Loucy (cell line): ENCODE data around the gene DACH1.

ENCODE experiments used
- H2AFZ ChIP-seq: fragments of 200-600 bp; sonication (generic); 2 replicates; pipeline ENCODE4 v1.6.0; 2016; ENCODE audit warnings: antibody characterized with exemption, mild to moderate bottlenecking, low read length, moderate library complexity
- H3F3A ChIP-seq: fragments of 200-600 bp; 2 replicates; pipeline ENCODE4 v1.6.0; 2016; ENCODE audit warnings: antibody characterized with exemption, low read depth, mild to moderate bottlenecking
- H3K27me3 ChIP-seq: fragments of 200-600 bp; sonication (generic); 2 replicates; pipeline ENCODE4 v1.6.1; 2014; ENCODE audit warnings: low read length, mild to moderate bottlenecking; ENCODE audit not compliant: insufficient read depth, poor library complexity, severe bottlenecking
- H3K36me3 ChIP-seq: fragments of 200-600 bp; sonication (generic); 2 replicates; pipeline ENCODE4 v1.6.1; 2016; ENCODE audit warnings: low read length; ENCODE audit not compliant: insufficient read depth
- H3K4me1 ChIP-seq: fragments of 200-600 bp; sonication (generic); 2 replicates; pipeline ENCODE4 v1.5.1; 2014; ENCODE audit warnings: low read length, mild to moderate bottlenecking; ENCODE audit not compliant: insufficient read depth, poor library complexity, severe bottlenecking
- H3K4me2 ChIP-seq: fragments of 200-600 bp; sonication (generic); 2 replicates; pipeline ENCODE4 v1.6.0; 2014; ENCODE audit warnings: antibody characterized with exemption, low read length, low read depth, mild to moderate bottlenecking; ENCODE audit not compliant: poor library complexity, severe bottlenecking
- H3K4me3 ChIP-seq: fragments of 200-600 bp; sonication (generic); 2 replicates; pipeline ENCODE4 v1.5.1; 2014; ENCODE audit warnings: low read length, mild to moderate bottlenecking, mixed read lengths; ENCODE audit not compliant: poor library complexity, severe bottlenecking
- H3K79me2 ChIP-seq: fragments of 200-600 bp; sonication (generic); 2 replicates; pipeline ENCODE4 v1.6.1; 2014; ENCODE audit warnings: low read length; ENCODE audit not compliant: insufficient read depth
- H3K9ac ChIP-seq: fragments of 200-600 bp; sonication (generic); 2 replicates; pipeline ENCODE4 v1.6.0; 2014; ENCODE audit warnings: mild to moderate bottlenecking, low read depth, low read length, moderate library complexity; ENCODE audit not compliant: poor library complexity, severe bottlenecking
- H3K9me2 ChIP-seq: fragments of 200-600 bp; sonication (generic); replicated peaks from 2 replicates; pipeline ENCODE4 v1.6.1; 2016; ENCODE audit warnings: low read depth, low read length, mixed read lengths
- H3K9me3 ChIP-seq: fragments of 200-600 bp; sonication (generic); 2 replicates; pipeline ENCODE4 v1.6.1; 2014; ENCODE audit warnings: mild to moderate bottlenecking, antibody characterized with exemption, low read length, low read depth; ENCODE audit not compliant: insufficient read depth
- H4K20me1 ChIP-seq: fragments of 200-600 bp; sonication (generic); 2 replicates; pipeline ENCODE4 v1.6.0; 2014; ENCODE audit warnings: antibody characterized with exemption, low read length, mild to moderate bottlenecking; ENCODE audit not compliant: insufficient read depth, poor library complexity, severe bottlenecking
- CTCF ChIP-seq: fragments of 200-600 bp; sonication (generic); conservative IDR thresholded peaks from 2 replicates; pipeline ENCODE4 v1.5.1; 2014; ENCODE audit warnings: mild to moderate bottlenecking, antibody characterized with exemption, low read length
- EZH2phosphoT487 ChIP-seq: fragments of 200-600 bp; IDR thresholded peaks from 2 replicates; pipeline ENCODE4 v1.6.1; 2018; ENCODE audit warnings: antibody characterized with exemption, mild to moderate bottlenecking, moderate library complexity, borderline replicate concordance

Gene DACH1

GRCh38 chr13:71727662-71728061 lies 139.3 kb downstream of the DACH1 start:
- Histone ChIP-seq H3K4me1 (no peaks in the 10 kb centered on the region), H3F3A (no peaks in the 10 kb centered on the region), H3K79me2 (no peaks in the 10 kb centered on the region), H3K36me3 (no peaks in the 10 kb centered on the region), H2AFZ (no peak overlapping the region), H3K9me2 (no peaks in the 10 kb centered on the region), H3K9ac (no peak overlapping the region), H3K4me2 (no peak overlapping the region), H4K20me1 (no peaks in the 10 kb centered on the region), H3K9me3 (no peaks in the 10 kb centered on the region), H3K4me3 (no peak overlapping the region), H3K27me3 (no peaks in the 10 kb centered on the region)
- TF ChIP-seq CTCF (no peak), EZH2phosphoT487 (no peak)

GRCh38 chr13:71727042-71727441 lies 140.0 kb downstream of the DACH1 start:
- no peaks in the 10 kb centered on the region for H3K4me1 ChIP-seq
- H3F3A ChIP-seq: no peaks in the 10 kb centered on the region
- no peaks in the 10 kb centered on the region for H3K79me2 ChIP-seq
- H3K27me3 ChIP-seq: no peaks in the 10 kb centered on the region
- H2AFZ ChIP-seq: no peak overlapping the region
- no peak overlapping the region for H3K4me2 ChIP-seq
- no peaks in the 10 kb centered on the region for H3K36me3 ChIP-seq
- H3K9ac ChIP-seq: no peak overlapping the region
- no peaks in the 10 kb centered on the region for H4K20me1 ChIP-seq
- H3K9me3 ChIP-seq: no peaks in the 10 kb centered on the region
- TF ChIP-seq EZH2phosphoT487: no peak
- TF ChIP-seq CTCF: no peak
- H3K4me3 ChIP-seq: no peak overlapping the region
- H3K9me2 ChIP-seq: no peaks in the 10 kb centered on the region

- TF ChIP-seq EZH2phosphoT487: no peak
- TF ChIP-seq CTCF: no peak
- no peaks in the 10 kb centered on the region for H3K9me3 ChIP-seq
- H3K4me1 ChIP-seq: no peaks in the 10 kb centered on the region
- H3K27me3 ChIP-seq: no peaks in the 10 kb centered on the region
- H3K4me3 ChIP-seq: no peak overlapping the region
- H3K79me2 ChIP-seq: no peaks in the 10 kb centered on the region
- H3F3A ChIP-seq: no peaks in the 10 kb centered on the region
- H3K4me2 ChIP-seq: no peak overlapping the region
- H4K20me1 ChIP-seq: no peaks in the 10 kb centered on the region
- no peak overlapping the region for H3K9ac ChIP-seq
- H3K9me2 ChIP-seq: no peaks in the 10 kb centered on the region
- no peak overlapping the region for H2AFZ ChIP-seq
- no peaks in the 10 kb centered on the region for H3K36me3 ChIP-seq
Measured at GRCh38 chr13:71722206-71722605, 144.8 kb downstream of the DACH1 start.
